ENCODE measurements around the gene TBX3.

TBX3 gene

GRCh38 chr12:114696443-114697242 lies 12.7 kb upstream of the TBX3 start:
- no peak for FAIRE-seq

- FAIRE-seq = no peak
These were observed 11.3 kb upstream of the TBX3 start for GRCh38 chr12:114695305-114695592.

- no peak for FAIRE-seq
These were observed 10.7 kb upstream of the TBX3 start for GRCh38 chr12:114694436-114695304.

GRCh38 chr12:114693532-114693931 lies 9.6 kb upstream of the TBX3 start:
- FAIRE-seq = no peak

- no peak for FAIRE-seq
These were observed 9.1 kb upstream of the TBX3 start for GRCh38 chr12:114693059-114693531.

- FAIRE-seq = no peak
These were observed 8.4 kb upstream of the TBX3 start for GRCh38 chr12:114692186-114693058.

GRCh38 chr12:114691763-114692185 lies 7.8 kb upstream of the TBX3 start:
- FAIRE-seq = no peak

GRCh38 chr12:114691196-114691595 lies 7.2 kb upstream of the TBX3 start:
- FAIRE-seq = no peak

GRCh38 chr12:114690267-114691135 lies 6.5 kb upstream of the TBX3 start:
- FAIRE-seq = no peak

GRCh38 chr12:114689075-114689994 lies 5.4 kb upstream of the TBX3 start:
- FAIRE-seq = no peak

GRCh38 chr12:114688256-114688845 lies 4.4 kb upstream of the TBX3 start:
- FAIRE-seq = no peak

GRCh38 chr12:114687802-114688201 lies 3.8 kb upstream of the TBX3 start:
- no peak for FAIRE-seq

GRCh38 chr12:114686773-114687500 lies 3.0 kb upstream of the TBX3 start:
- FAIRE-seq = no peak

- no peak for FAIRE-seq
These were observed 2.4 kb upstream of the TBX3 start for GRCh38 chr12:114686426-114686772.

- FAIRE-seq = no peak
These were observed 1.9 kb upstream of the TBX3 start for GRCh38 chr12:114685869-114686268.

- FAIRE-seq = no peak
These were observed 1.4 kb upstream of the TBX3 start for GRCh38 chr12:114685320-114685781.

GRCh38 chr12:114684870-114685273 lies 897 bp upstream of the TBX3 start:
- no peak for FAIRE-seq

GRCh38 chr12:114683709-114684097 lies 272 bp downstream of the TBX3 start:
- no peak for FAIRE-seq

GRCh38 chr12:114682785-114683708 lies 928 bp downstream of the TBX3 start:
- FAIRE-seq = no peak

Data from TTC549 (cell line).